EL (cell line): Measurements from ENCODE around the gene RUNX1.

ENCODE experiments used
- DNase-seq: peaks from one replicate; pipeline ENCODE4 v3.0.0-alpha.2; 2016

RUNX1 gene

DNA sequence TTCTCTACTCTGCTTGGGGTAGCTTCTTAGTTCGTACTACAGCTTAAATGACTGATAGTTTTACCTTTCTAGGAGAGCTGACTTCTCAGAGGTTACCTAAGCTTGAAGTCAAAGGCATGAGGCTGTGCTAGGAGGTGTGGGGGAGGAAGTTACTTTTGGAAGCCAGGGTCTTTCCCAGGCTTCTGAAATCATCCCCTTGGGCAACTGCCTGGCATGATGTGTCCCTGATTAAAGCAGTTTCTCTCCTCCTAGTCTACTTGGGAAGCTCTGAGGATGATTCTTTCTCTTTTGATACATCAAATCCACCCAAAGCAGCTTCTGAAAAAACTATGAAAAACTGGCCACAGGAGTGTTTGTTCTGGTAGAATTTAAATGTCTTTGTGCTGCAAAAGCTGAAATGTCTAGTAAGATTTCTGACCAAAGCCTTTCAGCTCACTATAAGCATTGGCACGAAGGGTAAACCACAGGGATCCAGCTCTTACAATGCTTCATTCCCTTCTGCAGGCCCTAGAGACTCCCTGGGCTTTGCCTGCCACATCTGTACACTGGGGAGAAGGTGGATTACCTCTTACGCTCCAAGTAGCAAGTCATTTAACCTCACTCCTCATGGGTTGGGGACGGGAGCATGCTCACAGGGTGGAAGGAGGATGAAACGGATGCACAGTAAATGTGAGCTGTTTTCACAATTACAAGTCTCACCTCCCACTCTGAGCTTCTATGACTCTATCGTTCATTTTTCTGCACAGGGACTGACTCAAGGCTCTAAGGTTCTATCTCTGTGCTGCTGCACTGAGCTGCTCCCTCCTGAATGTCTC, 59.6 kb downstream of the RUNX1 start:
- no peak for DNase-seq

DNA sequence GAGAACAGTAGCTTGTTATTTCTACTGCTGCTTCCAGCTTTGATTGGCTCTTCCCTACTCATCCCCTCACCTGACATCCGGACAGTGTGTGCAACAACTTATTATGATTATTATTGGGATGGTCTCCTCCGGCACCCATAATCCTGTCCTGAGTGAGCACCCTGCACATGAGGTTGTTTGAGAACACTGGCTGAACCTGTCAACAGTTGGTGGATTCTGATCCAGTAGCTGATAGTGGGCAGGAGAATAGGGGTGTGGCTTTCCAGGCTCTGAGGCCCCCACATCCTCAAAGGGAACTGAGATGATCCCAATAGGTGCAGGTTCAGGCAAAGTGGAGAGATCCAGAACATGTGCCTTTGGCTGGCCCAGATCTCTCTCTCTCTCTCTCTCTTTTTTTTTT, 60.5 kb downstream of the RUNX1 start:
- DNase-seq: no peak

DNA sequence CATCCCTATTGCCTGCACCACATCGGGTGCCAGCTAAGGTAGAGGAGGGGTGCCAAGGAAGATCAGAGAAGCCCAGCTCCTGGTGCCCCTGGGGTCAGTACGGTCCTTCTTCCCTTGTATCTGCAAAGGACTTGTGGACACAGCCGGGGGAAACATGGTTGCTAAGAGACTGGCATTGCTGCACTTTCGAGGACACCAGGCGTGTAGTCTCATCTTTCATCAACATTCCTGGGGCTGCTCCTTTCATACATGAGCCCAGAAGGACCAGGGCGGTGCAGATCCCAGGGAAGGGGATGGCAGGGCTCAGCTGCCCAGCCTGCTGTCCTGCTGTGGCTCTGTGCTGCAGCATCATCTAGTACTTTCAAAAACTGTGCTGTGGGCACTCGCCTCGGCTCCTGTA, 61.0 kb downstream of the RUNX1 start:
- no peak for DNase-seq

DNA sequence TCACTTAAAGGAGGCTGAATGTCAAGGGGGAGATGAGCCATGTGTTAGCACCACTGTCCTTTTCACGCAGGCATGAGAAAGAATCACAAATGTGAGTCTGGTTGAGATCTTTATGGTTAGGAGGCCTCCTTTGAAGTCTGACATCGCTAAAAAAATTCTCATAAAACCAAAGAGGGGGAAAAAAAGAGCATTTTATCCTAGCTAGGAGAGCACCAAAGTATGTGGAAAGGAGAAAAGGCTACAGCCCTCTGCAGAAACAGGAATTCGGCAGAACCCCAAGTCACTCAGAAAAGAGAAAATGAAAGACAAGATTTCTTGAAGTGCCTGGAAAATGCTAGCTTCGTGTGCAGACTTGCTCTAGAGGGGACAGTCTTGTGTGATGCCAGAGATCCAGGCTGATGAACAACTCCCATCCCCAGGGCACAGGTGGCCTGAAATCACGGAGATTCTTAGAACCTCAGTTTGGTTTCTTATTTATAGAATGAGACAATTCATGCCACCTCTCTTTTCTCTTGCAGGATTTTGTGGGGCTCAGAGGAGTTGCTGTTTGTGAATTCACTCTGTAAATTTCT, 61.5 kb downstream of the RUNX1 start:
- DNase-seq: no peak

DNA sequence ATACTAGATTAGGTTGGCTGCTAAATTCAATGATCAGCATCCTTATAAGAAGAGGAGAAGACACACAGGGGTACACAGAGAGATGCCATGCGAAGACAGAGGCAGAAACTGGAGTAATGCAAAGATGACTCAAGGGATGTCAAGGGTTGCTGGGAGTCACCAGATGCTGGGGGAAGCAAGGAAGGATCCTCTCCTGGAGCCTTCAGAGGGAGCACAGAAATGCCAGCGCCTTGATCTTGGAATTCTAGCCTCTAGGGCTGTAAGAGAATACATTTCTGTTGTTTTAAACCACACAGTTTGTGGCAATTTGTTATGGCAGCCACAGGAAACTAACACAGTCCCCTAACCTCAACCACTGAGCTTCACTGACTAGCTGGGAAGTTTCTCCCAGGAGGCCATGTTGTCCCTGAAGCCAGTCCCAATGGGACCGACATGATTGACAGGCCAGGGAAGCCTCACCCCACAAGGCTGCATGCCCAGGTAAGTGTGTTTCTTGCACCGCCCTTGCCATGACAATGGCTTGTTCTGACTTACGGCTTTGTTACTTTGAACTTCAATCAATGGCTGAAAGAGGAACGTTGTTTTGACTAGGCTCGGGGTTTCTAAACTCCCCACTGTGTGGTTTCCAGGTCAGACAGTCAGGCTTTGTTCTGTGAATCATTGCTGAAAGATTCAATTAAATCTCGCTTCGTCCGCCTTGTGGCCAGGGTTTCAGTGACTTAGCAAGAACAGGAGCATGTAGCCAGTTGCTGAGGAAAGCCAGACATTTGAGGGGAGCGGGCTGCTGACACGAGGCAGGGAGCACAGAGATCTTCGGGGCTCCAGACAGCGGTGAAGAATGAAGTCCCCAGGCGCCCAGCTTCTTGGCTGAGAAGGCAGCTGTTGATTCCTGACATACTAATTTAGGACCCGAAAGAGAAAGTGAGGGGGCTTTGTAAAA, 62.3 kb downstream of the RUNX1 start:
- DNase-seq: peak; percentile 90

DNA sequence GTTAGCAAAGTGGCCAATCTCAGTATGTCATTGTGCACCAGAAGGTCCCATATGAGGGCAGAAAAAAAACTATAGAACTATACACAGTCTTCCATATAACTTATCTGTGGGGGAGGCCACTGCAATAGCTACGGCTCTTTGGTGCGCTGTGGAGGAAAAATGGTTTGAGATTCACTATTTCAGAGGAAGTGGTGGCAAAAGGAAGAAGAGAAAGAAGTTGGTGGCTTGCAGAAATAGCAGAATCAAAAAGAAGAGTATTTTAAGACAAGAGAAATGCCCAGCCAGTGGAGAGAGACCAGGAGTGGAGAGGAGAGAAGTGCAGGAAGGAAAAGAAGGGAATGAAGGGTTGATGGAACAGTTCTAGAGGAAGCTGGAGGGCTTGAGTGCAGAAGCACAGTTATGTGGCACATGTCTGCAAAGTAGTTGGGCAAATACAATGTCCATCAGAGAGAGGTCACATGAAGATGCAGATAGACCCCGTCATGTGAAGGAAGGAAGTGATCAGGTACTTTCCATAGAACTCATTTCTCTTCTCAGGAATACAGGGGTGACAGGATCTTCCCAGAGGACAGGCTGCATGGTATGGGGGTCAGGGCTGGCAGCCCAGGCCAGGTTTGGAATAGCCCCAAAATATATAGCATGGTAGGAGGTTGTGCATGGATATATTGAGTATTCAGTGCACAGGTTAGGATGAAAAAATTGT, 64.6 kb downstream of the RUNX1 start:
- DNase-seq: no peak

DNA sequence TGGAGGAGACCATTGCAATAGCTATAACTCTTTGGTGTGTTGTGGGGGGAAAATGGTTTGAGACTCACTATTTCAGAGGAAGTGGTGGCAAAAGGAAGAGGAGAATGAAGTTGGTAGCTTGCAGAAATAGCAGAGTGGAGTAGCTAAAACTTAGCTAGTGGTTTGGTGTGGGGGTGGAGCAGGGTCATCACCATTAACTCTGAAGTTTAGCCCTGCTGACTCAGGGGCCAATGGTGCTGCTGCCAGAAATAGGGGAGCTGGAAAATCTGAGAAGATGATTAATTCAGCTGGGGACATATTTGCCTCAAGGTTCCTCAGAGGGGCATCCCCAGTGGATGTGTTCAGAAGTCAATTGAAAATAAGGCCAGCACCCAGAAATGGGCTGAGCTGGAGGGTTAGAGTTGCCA, 65.4 kb downstream of the RUNX1 start:
- peak; percentile 85 for DNase-seq

DNA sequence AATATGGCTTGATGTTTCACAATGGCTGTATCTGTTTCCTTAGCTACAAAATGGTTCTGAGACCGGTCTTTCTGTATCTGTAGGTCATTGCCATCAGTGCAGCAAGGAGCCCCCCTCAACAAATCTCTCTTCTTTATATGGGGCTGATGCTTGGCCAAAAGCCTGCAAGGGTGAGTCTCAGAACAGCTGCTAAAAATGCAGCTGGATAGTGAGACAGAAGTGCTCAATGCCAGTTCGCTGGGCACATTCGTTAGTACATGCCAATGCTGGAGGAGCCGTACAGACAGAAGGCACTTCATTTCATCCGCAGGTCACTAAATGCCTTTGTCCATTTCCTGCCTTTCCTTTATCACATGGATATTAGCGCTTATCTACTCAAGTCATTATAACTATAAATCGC, 67.3 kb downstream of the RUNX1 start:
- no peak for DNase-seq

DNA sequence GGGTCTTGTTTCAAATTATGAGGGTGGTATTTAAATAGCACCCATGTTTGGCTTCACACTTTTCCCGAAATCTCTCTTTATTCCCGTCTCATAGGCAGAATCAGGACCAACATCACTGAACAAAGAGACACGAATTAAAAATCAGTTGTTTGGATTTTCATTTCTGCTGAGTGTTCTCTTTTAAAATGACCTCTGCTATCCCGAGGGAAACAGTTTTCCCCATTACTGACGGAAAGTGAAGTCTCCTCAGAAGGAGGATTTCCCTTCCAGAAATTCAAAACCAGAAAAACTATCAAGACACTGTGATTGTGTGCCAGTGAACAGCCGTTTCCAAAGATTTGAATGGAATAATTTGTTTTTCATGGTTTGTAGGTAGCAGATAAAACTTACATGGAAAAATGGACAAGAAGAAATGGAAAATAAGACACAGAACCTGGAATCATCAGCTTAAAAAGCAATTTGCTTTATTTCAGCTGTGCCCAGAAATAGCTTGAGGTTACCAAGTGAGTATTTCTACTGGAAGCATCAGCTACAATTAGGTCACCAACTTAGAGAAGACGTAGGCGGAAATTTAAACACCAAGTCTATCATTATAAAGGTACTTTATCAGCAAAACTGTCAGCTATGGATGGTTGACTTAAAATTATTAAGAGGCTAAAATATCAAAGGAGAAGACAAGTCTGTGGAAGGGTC, 68.5 kb downstream of the RUNX1 start:
- no peak for DNase-seq

DNA sequence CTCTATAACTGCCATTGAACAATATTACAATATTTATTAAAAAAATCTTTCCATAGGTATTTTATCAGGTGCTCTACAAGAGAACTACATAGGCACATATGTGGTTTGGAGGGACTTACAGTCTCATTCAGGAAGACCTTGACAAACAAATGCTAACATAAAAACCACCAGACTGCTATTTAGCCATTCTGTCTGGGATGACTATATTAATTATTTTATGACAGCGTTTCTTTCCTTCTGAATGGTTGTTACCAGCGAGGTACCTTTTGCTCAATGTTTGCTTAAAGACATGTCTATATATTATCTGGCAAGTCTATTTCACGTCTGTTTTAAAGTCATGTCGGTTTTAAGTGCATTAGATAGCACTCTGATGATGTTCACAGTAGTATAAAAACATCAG, 69.7 kb downstream of the RUNX1 start:
- no peak for DNase-seq

DNA sequence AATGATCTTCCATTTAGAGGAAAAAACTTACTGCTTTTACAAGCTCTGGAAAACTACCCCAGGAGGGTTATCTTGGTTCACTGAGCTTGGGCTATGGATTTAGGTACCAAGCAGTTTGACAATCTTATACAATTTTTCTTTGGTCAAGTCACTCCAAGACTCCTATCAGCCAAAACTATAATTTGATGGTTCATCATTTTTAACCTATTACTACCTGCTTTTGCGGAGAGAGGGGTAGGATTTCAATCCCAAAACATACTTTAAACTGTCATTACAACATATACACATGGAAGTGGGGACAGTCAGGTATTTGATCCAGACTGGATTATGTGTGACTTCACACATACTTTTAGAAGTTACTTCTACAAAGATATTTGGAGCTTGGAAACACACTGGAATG, 71.8 kb downstream of the RUNX1 start:
- no peak for DNase-seq

DNA sequence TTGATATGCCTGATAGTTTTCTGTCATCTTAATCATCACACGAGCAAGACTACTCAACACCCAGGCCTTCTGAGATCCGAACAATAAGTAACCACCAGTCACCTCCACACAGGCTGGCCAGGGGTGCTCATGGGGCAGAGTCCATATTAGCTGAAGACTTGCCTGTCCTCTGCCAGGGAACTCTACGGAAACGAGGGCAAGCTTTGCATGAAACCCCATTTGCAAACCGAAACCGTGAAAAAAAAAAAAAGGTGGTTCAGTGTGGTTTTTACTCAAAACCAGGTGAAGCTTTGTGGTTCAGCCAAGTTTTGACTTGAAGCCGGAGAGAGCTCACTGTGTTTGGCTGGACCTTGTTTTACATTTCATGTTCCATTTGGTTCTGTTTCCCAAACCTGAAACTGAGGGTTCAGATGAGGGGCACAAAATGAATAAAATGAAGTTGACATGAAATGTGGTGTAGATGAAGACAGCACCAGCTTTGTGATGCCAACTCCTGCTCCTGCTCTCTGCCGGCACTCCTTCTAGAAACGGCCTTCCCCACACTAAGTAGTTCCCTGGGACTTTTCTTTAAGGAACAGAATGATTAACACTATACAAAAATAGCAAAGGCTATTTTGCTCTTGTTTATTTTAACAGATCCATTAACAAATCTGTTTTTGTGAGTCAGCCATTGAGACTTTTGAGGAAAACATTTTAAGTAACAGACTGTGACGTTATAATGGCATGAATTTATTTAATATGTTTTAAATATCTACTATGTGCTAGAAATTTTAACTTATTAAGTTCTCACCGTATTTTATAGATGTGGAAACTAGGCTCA, 74.7 kb downstream of the RUNX1 start:
- no peak for DNase-seq

DNA sequence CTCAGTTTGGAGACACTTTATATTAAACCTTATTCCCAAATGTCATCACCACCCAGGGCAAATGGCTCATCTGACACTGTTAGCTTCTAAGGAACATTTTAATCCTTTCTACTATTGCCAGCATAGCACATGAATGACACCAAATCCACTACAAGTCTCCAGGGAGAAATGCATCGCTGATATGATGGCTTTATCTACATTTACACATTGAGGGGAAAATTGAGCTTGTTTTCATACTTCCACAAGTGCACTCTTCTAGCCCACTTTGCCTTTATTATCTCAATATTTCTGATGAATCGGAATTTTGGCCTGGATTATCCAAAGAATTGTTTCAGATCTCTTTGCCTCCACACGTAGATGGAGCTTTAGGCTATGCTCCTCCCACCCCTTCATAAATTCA, 75.4 kb downstream of the RUNX1 start:
- no peak for DNase-seq

DNA sequence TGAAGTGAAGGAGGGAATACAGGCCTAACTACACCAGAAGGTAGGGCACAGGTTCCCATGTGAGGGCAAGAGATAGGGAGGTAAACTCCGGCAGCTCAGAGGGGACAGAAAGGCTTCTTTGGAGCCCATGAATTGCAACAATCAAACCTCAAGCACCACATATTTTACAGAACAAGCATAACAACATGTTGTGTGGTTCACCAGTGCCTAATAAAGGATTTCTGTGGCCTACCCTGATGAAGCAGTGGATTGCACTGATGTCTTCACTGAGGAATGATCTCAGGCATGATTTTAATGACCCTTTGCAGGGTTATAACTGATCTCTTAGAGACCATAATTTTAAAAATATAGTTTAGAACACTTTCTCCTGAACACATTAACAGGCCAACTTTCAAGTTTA, 77.4 kb downstream of the RUNX1 start:
- no peak for DNase-seq

DNA sequence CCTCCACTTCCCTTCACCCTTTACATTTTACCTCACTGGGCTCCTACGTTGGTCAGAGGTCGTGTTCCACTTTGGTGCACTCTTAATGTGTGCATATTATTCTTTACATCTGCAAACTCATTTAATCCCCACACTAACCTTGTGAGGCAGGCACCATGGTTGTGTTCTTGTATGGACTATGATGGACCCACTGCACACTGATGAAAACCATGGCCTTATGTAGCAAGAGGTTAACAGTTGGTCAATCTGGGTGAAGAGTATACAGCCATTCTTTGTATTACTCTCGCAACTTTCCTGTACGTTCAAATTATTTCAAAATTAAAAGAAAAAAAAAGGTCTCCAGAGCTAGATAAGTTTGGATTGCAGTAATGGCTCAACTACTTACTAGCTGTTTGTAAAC, 78.5 kb downstream of the RUNX1 start:
- no peak for DNase-seq

DNA sequence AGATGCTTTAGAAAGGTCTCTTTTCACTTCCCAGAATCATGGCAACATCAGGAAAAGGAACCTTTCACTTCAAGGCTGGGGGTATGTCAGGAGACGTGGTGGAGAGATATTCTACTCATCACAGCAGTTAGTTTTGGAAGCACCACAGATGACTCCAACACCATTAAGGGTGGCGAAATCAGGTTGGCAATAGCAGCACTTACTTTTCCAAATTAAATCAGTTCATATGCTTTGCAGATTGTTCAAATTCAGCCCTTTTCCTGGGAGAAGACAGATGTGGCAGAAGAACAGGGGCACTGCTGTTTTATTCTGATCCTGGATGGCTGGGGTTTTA, 79.0 kb downstream of the RUNX1 start:
- DNase-seq: no peak

DNA sequence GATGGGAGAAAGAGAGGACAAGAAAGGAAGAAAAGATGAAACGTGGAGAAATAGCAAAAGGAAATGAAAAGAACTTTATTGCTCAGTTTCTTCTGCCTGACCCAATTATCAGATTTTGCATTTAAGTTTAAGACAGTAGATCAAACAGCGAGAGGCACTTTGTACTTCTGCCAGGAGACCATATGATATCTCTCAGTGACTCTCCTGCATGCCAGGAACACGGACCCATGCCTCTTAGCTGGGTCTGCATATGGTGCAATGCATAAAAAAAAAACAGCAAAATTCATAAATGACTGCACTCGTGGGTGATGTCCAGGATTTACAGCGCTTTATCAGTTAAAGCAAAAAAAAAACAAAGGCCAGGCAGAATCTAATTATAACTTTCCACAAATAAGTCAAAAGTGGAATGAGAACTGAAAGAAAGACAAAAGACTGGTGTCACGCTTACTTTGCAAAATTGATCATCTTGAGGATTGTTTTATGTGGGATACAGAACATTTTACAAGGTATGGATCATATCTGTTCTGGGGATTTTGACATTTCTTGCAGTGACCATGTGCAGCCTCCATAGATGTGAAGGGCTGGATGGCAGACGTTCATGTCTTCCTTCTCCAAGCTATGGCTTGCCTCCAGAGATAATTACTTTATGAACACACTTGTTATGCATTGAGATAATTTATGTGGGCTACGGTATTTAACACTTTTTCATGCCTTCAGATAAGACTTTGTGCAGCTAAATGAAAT, 79.5 kb downstream of the RUNX1 start:
- DNase-seq: no peak

DNA sequence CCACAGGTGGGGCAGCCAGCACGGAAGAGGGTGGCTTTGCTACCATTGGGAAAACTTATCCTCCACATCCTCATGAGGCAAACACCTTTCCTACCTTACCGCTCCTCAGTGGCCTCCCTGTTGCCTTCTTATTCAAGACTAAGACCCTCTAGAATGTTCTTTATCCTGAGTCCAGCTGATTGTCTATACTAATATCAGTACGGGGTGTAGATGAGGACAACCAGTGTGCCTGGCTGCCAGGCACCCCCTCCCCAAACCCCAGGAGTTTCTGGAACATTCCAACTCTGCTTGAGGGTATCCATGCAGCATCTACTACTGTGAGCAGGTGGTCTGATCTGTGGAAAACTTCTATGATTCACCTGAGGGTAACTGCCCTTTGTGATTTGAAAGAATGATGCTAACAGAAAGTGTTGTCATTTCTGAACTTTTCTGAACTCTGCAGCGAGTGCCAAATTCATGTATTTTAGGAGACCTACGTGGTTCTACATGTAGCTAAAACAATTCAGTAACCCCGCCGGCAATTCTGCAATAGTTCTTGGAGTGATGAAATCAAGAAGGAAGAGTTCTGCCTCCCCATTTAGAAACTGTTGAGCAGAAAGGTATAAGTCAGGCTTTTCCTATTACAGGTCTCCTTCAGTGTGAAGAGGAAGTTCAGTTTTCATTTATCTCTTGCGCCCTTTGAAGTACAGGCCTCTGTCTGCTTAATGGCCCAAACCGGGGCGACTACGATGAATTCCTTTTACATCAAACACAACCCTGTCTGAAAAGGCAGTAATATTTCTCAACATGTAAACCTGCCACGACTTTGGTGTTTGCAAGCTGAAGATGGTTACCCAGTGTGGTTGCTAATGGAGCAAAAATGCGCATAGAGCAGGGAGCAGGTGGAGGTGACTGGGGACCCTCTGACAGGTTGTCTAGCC, 80.4 kb downstream of the RUNX1 start:
- no peak for DNase-seq

DNA sequence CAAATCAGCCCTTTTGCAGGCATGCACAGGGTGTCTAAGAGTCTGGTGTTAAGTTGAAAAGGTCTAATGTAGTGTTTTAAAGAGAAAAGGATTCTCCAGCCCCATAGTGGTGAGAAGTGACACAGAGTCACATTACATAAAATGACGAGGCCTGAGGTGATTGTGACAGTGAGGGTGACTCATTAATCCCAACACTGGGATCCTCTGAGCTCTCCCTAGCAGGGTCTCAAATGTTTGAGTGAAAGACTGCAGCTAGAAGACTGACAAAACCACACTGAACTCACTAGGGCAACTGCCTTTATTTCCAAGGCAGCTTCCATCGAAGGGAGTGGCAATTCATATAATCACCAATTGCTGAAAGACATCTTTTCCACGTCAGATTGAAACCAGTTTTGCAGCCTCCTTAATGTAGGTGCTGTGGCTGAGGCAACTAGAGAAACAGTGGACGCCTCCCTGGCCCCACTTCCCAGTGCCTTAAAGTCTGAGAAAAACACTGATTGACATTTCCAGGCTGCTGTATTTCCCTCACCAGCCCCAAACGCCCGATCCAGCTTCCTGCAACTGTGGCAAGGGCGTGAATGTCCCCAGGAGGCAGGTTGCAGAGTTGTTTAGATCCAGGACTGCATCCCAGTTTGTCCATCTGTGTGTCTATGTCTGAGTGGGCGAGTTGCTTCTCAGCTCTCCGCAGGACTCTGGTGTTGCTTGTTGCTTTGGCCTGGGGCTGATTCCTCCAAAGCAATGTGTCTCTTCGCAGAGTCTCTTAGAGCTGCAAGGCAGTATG, 81.4 kb downstream of the RUNX1 start:
- peak; percentile 38 for DNase-seq
